ENCODE data around the gene OVCH2.

Gene OVCH2

DNA sequence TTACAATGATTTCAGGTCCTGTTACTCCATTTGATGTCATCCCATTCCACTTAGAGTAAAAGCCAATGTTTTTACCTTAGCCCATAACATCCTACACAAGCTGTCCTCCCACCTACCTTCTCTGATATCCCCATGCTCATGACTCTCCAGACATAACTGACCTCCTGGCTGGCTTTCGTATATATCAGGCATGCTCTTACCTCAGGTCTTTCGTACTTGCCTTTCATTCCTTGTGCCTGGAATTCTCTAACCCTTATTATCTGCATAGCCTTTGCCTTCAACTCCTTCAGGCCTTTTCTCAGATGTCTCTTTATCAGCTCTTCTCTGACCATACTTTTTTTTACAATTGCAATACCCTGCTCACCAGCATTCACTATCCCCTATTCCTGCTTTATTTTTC lies 22.7 kb downstream of the OVCH2 start:
- TF ChIP-seq, protein P1, sequence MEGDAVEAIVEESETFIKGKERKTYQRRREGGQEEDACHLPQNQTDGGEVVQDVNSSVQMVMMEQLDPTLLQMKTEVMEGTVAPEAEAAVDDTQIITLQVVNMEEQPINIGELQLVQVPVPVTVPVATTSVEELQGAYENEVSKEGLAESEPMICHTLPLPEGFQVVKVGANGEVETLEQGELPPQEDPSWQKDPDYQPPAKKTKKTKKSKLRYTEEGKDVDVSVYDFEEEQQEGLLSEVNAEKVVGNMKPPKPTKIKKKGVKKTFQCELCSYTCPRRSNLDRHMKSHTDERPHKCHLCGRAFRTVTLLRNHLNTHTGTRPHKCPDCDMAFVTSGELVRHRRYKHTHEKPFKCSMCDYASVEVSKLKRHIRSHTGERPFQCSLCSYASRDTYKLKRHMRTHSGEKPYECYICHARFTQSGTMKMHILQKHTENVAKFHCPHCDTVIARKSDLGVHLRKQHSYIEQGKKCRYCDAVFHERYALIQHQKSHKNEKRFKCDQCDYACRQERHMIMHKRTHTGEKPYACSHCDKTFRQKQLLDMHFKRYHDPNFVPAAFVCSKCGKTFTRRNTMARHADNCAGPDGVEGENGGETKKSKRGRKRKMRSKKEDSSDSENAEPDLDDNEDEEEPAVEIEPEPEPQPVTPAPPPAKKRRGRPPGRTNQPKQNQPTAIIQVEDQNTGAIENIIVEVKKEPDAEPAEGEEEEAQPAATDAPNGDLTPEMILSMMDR (IDR thresholded peaks at IDR 0.05), result no peak
- H3K4me3 ChIP-seq, result no peak overlapping the region
- no peak overlapping the region for H3K27ac ChIP-seq
- no peak for DNase-seq (ENCODE audit: low spot score)

DNA sequence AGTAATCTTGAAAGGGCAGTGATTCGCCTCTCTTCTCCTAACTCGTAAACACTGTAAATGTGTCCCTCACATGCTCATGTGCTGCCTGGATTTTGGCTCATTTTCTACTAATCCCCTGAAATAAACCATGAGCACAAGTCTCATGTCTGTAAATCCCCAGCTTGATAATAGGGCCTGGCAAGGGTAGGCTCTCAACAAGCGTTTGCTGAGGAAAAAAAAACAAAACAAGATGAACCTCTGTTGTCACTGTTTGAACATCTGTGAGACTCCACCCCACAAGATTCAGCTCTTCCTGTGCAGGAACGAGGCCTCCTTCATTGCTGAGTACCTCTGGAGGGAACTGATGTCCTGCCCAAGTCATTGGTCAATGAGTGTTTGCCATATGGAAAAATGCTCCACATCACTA lies 28.5 kb downstream of the OVCH2 start:
- Histone ChIP-seq H3K27ac (no peak overlapping the region), H3K4me3 (no peak overlapping the region)
- TF ChIP-seq, protein P1 (IDR thresholded peaks at IDR 0.05), result no peak
- DNase-seq (ENCODE audit: low spot score), result no peak

DNA sequence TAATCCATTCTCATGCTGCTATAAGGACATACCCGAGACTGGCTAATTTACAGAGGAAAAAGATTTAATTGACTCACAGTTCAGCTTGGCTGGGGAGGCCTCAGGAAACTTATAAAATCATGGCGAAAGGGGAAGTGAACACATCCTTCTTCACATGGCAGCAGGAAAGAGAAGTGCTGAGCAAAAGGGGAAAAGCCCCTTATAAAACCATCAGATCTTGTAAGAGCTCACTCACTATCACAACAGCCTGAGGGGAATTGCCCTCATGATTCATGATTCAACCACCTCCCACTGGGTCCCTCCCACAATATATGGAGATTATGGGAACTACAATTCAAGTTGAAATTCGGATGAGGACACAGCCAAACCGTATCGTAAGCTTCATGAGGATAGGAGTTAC lies 29.2 kb downstream of the OVCH2 start:
- Histone ChIP-seq H3K4me3 (no peak overlapping the region), H3K27ac (no peak overlapping the region)
- TF ChIP-seq, protein P1 (IDR thresholded peaks at IDR 0.05), result no peak
- no peak for DNase-seq (ENCODE audit: low spot score)

GRCh38 chr11:7675631-7676030 lies 30.6 kb downstream of the OVCH2 start:
- Histone ChIP-seq H3K4me3 (no peak overlapping the region), H3K27ac (no peak overlapping the region)
- DNase-seq (ENCODE audit: low spot score), result no peak
- TF ChIP-seq, protein P1 (IDR thresholded peaks at IDR 0.05), result no peak

GRCh38 chr11:7673724-7674434 lies 32.4 kb downstream of the OVCH2 start:
- Histone ChIP-seq H3K4me3 (peak overlapping the region; percentile 92), H3K27ac (peak overlapping the region in 1 of 2 donors; percentile 83)
- DNase-seq (ENCODE audit: low spot score), result peak; percentile 74
- TF ChIP-seq, protein P1 (IDR thresholded peaks at IDR 0.05), result no peak

DNA sequence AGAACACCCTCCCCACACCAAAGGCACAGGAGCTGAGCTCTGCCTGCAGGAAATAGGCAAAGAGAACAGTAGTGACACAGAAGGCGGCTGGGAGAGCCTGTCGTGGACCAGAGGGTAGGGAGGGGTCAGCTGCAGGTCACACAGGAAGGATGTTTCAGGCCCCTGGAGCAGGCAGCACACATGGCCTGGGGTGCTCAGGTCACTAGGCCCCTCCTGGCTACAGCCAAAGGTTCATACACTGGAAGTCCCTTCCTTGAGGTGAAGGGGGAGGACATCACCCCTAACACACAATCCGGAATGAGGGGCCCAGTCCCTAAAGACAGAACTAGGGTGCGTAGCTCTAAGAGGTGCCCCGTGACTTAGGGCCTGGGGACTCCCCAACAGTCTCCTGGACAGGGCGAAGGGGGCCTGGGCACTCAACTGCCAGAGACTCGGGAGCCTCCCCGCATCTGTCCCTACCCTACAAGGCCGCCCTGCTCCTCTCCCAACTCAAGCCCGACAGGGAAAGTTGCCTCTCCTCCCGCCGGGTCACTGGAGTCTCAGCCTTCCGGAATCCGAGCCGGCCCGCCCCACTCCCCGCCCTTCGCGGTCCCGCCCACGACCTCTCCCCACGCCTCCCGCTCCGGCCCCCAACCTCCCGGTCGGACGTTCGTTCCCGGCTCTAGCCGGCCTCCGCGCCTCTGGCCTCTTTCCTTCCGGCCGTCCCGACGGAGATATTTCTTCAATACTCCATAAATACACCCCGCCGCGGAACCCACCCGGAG lies 33.1 kb downstream of the OVCH2 start, which contains the start of gene CYB5R2:
TSS of gene CYB5R2 (minus strand) at position 541 of the 764 bp plus-strand sequence. CDS start 675 bp downstream, outside the sequence.
- Histone ChIP-seq H3K27ac (peak within 1 kb of the TSS in 1 of 2 donors; percentile 83), H3K4me3 (peak within 1 kb of the TSS; percentile 92)
- TF ChIP-seq, protein P1 (IDR thresholded peaks at IDR 0.05), result no peak
- DNase-seq (ENCODE audit: low spot score), result peak; percentile 85
